Left colon (tissue), 2 donors: ENCODE results near the gene TULP4. TPM values are rescaled to one million over a fixed set of nuclear protein-coding genes. Genes with fewer than 3 reads are reported as not detected.
"Not testable (repeated sequence)": the region's sequence is repeated elsewhere in the genome, so short reads cannot be mapped to it uniquely, and the experiment has no call there.

Experiments
- ATAC-seq: fragments of 200-7000 bp; cut with Tn5 transposase; one replicate; pipeline ENCODE4 v1.9.1; 2020; ENCODE audit warnings: mild to moderate bottlenecking, moderate library complexity
- DNase-seq, 2 donors: peaks; one replicate each; pipeline ENCODE4 v3.0.0-alpha.2; 2020
- intact Hi-C, 2 donors: fragments of 100-400 bp; cut with DNase I in 1 of 2; cut with micrococcal nuclease in 1 of 2; formaldehyde crosslinking; loops; one replicate each; pipeline versions ENCODE4 v1.11.2 to v1.14.0; 2022; cut with DNase I, micrococcal nuclease
- total RNA-seq, 2 donors: library from RNA; stranded (reverse); fragmentation: NEBNext Ultra II Directional; extraction: Animal tissue kit (Norgen Biotek cat#: 25700); gene quantifications; one replicate each; pipeline ENCODE4 v1.2.1, GENCODE V29; 2021
- donor health status: DM: no; HTN: no; CAD: no.
- donor health status: DM: yes; HTN: yes; CAD: no.

Gene TULP4
- total RNA-seq, 2 donors from 2014 or later = 69.2 to 77.5 TPM

DNA sequence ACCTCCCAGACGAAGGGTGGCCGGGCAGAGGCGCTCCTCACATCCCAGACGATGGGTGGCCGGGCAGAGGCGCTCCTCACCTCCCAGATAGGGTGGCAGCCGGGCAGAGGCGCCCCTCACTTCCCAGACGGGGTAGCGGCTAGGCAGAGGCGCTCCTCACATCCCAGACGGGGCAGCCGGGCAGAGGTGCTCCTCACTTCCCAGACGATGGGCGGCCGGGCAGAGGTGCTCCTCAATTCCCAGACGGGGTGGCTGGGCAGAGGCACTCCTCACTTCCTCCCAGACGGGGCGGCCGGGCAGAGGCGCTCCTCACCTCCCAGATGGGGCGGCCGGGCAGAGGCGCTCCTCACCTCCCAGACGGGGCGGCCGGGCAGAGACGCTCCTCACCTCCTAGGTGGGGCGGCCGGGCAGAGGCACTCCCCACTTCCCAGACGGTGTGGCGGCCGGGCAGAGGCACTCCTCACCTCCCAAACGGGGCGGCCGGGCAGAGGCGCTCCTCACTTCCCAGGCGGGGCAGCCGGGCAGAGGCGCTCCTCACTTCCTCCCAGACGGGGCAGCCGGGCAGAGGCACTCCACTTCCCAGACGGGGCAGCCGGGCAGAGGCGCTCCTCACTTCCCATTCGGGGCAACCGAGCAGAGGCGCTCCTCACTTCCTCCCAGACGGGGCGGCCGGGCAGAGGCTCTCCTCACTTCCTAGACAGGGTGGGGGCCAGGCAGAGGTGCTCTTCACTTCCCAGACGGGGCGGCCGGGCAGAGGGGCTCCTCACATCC is 37.4 kb downstream of the TULP4 start:
- DNase-seq, intact Hi-C loops, ATAC-seq: not testable (repeated sequence)

DNA sequence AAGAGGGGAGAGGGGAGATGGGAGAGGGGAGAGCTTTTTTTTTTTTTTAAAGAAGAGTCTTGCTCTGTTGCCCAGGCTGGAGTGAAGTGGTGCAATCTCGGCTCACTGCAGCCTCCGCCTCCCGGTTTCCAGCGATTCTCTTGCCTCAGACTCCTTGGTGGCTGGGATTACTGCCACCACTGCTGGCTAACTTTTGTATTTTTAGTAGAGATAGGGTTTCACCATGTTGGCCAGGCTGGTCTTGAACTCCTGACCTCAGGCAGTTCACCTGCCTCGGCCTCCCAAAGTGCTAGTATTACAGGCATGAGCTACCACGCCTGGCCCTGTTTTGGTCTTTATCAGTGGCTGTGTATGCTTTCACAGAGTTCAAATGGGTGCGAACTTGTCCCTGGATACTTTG is 38.5 kb downstream of the TULP4 start:
- ATAC-seq, DNase-seq, intact Hi-C loops: not testable (repeated sequence)

DNA sequence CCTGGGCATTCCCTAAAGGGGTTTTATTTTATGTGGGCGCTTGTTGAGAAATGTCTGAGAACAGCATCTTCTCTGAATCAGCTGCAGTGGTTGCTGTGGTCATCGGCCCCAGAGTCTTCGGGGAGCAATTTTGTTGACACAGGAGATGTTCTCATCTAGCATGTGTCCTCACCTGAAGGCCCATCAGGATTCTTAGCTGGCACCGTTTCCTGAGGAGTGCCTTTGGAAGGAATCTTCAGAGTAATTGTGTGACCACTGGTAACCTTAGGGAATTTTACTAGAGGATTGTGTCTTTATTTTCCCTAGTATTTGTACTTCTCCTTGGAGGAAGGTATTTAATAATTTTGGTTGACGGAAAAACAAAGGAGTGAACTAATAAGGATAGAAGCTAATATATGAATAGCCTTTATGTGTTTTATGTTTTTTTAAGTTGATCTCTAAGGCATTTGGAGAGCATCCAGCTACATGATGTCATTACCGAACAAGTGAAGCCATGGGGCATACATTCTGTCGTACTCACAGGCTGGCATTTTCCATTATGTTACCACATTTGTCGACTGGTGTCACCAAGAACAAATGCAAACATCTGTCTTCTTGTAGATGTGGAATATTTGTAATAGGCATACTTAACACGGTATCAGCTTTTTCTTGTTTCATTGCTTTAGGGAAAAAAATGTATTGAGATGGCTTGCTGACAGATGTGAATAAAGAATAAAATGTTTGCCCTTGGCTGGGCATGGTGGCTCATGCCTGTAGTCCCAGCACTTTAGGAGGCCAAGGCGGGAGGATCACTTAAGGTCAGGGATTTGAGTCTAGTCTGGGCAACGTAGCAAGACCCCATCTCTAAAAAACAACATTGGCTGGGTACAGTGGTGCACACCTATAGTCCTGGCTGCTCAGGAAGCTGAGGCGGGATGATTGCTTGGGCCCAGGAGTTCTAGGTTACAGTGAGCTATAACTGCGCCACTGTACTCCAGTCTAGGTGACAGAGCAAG is 41.9 kb downstream of the TULP4 start:
- intact Hi-C loops = no loop called here
- DNase-seq (no peak), ATAC-seq (no peak)

DNA sequence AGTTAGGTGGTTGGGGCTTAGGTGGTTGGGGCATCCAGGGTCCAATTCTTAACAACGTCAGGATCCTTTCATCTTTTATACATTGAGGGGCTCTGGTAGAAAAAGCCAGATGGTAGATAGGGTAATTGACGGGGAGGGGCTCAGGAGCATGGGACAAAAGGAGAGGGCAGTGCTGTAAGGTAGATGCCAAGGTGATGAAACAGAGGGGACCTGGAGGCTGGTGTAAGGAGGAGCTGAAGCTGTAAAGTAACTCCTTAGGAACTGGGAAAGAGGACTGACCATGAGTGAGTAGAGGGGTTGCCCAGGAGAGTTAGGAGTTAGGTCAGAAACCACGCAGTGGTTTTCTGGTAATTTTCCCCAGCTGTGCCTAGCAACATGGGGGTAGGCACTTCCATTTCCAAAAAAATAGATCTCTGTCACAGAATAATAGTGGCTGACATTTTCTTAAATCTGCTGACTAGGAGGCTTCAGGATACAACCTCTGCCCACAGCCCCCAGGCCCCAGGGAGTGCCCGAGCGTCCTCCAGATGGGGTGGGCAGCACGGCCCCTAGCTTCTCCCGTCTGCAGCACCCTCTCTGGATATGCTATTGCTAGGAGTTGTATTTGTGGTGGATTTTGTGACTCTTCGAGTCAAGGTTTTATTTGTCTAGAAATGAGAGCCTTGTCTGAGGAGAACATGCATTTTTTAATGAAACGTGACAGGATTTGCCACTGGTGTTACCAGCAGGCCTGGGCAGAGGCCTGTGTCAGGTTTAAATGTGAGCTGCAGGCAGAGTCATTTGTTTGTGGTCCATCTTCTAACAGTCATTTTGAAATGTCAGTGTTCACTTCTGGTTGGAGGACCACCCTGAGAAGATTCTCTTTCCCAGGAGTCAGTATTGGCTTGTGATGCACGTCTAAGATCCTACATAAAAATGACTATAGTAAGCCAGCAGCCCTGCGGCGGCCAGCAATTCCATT is 44.6 kb downstream of the TULP4 start:
- no peak for DNase-seq
- intact Hi-C loops = no loop called here
- ATAC-seq = no peak

DNA sequence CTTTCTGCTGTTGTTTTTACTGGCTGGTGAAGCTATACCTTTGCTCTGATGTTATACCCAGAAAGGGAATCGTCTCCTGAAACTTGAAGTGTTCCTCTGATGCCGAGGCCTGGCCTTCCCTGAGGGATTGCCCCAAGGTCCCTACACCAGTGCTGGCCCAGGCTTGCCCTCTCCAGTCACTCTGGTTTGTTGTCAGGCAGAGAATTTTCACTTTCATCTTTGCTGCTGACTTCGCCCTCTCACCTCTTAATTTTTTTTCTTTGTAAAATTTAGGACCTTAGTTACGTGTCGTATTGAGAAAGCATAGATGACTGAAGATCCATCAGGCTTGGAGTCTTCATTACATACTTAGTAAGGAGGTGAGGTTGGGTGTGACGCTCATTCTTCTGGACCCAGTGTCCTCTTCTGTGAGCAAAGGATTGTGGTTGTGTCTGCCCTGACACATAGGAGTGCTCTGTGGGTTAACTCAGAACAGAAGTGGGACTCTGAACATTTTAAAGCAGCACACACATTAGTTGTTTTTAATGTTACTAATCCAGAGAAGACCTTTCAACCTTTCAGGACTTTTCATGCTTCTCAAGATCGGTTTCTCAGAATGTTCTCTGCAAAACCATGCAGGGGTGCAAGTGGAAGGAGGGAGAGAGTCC is 45.4 kb downstream of the TULP4 start:
- no peak for DNase-seq
- intact Hi-C loops = no loop called here
- no peak for ATAC-seq

DNA sequence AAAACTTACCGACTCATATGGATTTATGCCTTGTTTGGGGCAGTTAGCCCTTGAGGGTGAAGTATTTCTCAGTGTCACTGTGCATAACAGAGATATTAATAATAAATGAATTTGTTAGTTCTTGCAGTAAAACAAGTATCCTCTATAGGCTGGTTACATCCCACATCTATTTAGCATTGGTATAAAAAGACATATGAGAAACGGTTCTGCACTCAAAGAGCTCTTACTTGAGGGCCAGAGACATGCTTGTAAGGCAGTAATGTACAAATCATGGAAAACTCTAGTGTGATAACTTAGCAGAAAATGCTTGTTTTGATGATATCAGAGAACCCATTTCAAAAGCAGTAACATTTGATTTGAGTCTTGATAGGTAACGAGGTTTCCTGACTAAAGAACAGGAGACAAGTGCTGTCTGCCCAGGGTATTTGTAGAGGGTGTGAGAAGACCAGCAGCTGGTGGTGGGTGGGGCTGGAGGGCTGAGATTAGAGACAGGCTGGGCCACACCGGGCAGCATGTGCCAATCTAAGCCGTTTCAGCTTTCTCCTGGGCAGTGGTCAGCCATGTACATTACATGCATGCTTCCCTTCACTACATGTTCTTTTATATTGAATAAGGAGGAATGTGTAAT is 46.3 kb downstream of the TULP4 start:
- intact Hi-C loops = no loop called here
- DNase-seq (peak; percentile 35 to 59), ATAC-seq (peak; percentile 93)

DNA sequence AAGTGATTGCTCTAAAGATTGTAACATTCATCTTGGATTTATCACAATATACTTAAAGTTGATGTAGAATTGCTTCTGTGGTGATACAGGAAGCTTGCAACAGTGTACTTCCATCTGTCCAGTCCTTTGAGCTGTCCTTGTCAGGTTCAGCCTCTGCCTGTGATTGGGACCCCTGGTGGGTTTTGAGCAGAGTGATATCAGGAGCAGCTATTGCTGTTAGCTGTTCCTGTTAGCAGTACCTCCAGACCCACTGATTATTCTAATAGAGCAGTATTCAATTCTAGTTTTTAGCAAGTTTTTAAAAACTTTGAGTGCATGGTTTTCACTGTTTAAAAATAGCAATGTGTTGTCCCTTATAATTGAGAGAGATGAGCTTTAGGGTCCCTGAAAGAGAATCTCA is 48.8 kb downstream of the TULP4 start:
- intact Hi-C loops = no loop called here
- ATAC-seq (no peak), DNase-seq (no peak)

DNA sequence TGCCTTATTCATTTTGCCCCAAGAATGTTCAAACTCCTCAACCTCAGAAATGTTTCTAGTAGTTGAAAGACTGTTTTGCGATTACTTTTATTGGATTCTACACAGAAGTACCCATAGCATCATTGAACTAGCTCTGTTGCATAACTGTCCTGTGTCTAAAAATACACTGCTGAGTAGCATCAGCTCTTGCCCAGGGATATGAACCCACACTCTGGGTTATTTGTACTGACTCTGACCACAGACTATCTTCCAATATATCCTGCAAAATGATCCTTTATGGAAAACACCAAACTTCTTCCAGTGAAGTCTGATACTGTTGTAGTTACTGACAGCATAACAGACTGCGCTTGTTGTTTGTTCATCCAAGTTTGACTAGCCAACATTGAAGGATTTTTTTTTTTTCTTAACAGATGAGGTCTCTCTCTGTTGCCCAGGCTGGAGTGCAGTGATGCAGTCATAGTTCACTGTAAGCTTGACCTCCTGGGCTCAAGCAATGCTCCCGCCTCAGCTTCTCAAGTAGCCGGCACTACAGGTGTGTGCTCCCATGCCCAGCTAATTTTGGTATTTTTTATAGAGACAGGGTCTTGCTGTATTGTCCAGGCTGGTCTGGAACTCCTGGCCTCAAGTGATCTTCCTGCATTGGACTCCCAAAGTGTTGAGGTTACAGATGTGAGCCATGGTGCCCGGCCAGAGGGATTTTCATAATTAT is 49.9 kb downstream of the TULP4 start:
- DNase-seq = no peak
- no peak for ATAC-seq
- intact Hi-C loops = no loop called here

DNA sequence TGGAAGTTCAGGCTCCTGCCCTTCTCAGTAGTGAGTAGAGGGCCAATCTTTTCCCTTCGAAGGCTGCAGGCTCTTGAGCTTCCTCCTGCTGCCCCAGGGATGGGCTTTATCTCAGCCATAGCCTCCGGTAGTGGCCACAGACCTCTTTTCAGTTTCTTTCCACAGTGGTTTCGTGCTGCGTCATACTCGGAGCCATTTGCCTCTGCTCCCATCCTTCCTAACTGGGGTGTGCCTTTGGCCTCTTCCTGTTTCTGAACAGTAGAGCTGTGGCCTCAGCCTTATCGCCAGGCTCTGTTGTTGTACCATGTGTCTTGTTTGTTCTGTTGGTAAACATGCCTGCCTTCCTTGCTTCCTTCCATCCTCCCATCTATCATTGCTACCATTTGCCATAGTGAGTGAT is 54.1 kb downstream of the TULP4 start:
- intact Hi-C loops = no loop called here
- ATAC-seq (no peak), DNase-seq (no peak)

DNA sequence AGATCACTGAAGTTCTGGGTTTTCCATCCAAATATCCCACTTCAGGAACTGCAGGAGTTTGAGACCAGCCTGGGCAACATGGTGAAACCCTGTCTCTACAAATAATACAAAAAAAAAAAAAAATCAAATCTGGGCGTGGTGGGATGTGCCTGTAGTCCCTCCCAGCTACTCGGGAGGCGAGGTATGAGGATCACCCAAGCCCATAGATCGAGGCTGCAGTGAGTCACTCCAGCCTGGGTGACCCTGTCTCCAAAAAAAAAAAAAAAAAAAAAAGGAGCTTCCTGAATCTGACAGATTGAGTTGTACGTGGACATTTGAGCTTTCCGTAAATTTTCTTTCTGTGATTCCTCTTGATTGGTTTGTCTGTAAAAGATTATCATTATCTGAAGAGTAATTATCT is 55.6 kb downstream of the TULP4 start:
- no peak for DNase-seq
- intact Hi-C loops = no loop called here
- no peak for ATAC-seq

DNA sequence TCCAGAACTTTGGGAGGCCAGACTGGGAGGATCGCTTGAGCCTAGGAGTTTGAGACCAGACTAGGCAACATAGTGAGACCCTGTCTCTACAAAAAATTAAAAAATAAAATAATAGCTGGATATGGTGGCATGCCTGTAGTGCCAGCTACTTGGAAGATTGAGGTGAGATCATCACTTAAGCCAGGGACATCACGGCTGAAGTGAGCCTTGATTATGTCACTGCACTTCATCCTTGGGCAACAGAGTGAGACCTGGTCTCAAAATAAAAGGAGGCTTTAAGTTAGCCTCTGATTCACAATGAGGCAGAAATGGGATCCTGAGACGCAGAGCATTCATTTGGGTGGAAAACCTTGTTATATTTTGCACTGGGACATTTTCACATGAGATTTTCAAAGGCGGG is 57.0 kb downstream of the TULP4 start:
- intact Hi-C loops = no loop called here
- DNase-seq (no peak), ATAC-seq (no peak)

DNA sequence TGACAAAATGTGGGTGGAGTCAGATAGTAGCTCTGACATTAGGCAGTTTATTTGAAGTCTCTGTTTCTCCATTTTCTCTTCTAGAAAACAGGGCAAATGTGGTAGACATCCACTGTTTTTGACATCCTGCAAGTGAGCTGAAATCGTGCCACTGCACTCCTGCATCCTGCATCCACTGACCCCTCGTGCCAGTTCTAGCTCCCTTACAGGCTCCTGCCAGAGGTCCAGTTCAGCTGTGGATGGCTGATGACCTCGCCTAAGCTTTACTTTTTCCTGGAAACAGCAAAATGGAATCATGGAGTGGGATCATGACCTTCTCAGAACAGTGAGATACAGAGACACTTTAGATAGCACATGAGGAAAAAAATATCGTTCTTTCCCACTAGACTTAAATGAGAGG is 58.5 kb downstream of the TULP4 start:
- DNase-seq (no peak), ATAC-seq (no peak)
- intact Hi-C loops = no loop called here

DNA sequence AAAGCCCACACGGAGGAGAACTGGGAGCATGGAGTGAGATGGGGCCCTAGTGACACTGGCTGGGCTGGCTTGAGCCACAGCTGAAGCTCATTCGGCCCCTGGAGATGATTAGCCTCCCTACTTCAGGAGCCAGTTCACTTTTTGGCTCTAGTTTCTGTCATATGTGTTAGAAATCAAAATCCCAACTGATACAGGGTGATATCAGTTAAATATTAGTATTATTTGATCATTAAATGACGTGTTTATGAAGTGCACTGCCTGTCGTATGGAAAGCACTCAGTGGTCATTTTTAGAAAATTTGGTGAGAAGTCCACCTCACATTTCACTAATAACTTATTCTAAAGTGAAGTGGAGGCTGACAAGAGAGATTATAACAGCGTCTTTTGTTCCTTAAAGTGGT is 59.0 kb downstream of the TULP4 start:
- no peak for DNase-seq
- ATAC-seq = no peak
- intact Hi-C loops = no loop called here

DNA sequence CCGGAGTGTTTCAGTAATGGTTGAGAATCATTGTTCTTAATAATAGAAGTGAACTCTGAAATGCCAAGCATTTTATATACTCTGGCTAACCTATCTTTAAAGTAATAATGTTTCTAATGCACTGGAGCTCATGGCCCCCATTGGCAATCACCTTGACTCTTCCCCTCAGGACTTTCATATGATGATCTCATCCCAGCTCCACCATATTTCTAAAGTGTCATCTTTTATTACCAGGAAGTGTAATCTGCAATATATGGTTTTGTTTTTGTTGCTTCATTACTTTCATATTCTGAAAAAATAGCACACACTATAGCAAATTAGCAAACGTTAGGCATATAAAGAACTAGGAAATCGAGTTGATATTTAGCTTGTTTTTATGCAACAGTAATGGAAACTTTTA is 60.3 kb downstream of the TULP4 start:
- intact Hi-C loops = no loop called here
- ATAC-seq (peak; percentile 72), DNase-seq (no peak)

DNA sequence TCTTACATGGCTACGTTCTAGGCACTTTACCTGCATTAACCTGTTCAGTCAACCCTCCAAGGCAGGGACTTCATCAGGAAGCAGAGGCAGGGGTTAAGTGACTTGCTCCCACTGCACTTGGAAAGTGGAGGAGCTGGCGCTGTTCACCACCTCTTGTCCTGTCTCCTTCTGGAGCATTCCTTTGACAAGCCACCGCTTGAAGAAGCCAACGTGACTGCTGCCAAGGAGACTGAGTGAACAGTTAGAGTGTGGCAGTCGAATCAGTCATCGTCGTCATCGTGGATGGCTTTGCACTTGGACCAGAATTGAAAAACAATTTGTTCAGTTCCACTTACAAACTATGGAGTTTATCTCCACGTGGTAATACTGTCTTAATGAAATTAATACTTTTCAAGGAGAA is 60.9 kb downstream of the TULP4 start:
- intact Hi-C loops = no loop called here
- DNase-seq = no peak
- ATAC-seq = no peak

DNA sequence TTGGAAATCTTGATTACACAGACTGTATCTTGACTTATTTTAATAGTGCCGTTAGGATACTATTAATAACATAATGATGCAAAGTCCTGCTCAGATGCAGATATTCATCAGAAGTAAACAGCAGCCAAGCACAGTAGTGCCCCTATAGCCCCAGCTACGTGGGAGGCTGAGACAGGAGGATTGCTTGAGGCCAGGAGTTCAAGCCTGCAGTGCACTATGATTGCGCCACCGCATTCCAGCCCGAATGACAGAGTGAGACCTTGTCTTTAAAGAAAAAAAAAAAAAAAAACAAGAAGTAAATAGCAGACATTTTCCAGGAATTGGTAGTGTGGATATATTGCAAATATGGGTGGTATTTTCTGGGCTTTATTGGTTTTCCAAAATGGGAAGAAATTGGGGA is 61.8 kb downstream of the TULP4 start:
- intact Hi-C loops = no loop called here
- no peak for DNase-seq
- ATAC-seq = no peak

DNA sequence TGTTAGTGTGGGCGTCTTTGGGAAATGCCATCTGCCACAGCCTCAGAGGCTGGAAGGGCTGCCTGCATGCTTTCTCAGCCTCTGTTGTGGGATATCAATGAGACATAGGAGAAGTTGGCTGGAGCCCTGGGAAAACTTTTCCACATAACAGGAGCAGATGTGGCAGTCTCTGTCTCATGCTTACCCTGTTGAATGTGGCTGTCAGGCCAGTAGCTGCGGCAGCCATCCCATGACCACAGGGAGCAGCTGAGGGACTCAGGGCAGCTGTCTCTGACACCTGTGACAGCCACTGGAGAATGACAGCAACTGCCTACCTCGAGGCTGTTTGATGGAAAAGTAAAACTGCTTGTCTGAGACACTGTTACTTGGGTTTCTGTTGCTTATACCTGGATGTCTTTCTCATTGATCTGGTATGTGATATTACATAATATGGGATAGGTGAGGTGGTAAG is 64.4 kb downstream of the TULP4 start:
- DNase-seq (no peak), ATAC-seq (no peak)
- intact Hi-C loops = no loop called here
